Measurements from ENCODE around the gene CEP89. TPM values are rescaled to one million over a fixed set of nuclear protein-coding genes. Genes with fewer than 3 reads are reported as not detected.
"Not testable (repeated sequence)": the region's sequence is repeated elsewhere in the genome, so short reads cannot be mapped to it uniquely, and the experiment has no call there.

Gene CEP89
- total RNA-seq, 2 donors from 2014 or later = 19.3 to 20.6 TPM

DNA sequence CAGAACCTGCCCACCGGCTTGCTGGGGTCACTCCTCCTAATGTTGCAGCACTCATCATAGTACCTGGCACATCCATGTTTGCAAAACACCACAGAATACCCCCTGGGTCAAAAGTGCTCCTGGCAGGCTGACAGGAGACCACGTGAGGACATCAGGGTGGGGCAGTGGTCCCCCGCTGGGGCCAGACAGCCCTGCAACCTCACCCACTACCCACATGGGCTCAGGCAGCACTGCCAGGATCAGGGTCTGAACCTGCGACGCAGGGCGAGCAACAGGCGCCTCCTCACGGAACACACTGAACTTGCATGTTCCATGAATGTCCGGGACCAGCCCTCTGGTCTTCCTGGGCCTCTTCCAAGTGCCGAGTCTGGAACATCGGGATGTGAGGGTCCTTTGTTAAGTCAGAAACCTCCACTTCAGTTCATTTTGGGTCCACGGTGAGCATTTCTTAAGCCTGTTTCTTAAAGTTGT is 100.7 kb downstream of the CEP89 start:
- Histone ChIP-seq H3K9me3 (no peaks in the 10 kb centered on the region), H3K27me3 (replicated peaks; ENCODE audit: insufficient read depth) (no peaks in the 10 kb centered on the region), H3K4me1 (replicated peaks) (no peaks in the 10 kb centered on the region), H3K4me3 (no peak overlapping the region), H3K36me3 (no peaks in the 10 kb centered on the region), H3K27ac (no peak overlapping the region)
- intact Hi-C loops (cut with DNase I) = no loop called here
- DNase-seq (ENCODE audit: low spot score) = no peak
- TF ChIP-seq, protein P1, sequence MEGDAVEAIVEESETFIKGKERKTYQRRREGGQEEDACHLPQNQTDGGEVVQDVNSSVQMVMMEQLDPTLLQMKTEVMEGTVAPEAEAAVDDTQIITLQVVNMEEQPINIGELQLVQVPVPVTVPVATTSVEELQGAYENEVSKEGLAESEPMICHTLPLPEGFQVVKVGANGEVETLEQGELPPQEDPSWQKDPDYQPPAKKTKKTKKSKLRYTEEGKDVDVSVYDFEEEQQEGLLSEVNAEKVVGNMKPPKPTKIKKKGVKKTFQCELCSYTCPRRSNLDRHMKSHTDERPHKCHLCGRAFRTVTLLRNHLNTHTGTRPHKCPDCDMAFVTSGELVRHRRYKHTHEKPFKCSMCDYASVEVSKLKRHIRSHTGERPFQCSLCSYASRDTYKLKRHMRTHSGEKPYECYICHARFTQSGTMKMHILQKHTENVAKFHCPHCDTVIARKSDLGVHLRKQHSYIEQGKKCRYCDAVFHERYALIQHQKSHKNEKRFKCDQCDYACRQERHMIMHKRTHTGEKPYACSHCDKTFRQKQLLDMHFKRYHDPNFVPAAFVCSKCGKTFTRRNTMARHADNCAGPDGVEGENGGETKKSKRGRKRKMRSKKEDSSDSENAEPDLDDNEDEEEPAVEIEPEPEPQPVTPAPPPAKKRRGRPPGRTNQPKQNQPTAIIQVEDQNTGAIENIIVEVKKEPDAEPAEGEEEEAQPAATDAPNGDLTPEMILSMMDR (IDR thresholded peaks at IDR 0.05) = no peak
- TF ChIP-seq POLR2AphosphoS5 (IDR thresholded peaks at IDR 0.05) (no peak), POLR2A (IDR thresholded peaks at IDR 0.05) (no peak)
- 48% methylated on average over 12 of the region's 12 CpGs for WGBS

DNA sequence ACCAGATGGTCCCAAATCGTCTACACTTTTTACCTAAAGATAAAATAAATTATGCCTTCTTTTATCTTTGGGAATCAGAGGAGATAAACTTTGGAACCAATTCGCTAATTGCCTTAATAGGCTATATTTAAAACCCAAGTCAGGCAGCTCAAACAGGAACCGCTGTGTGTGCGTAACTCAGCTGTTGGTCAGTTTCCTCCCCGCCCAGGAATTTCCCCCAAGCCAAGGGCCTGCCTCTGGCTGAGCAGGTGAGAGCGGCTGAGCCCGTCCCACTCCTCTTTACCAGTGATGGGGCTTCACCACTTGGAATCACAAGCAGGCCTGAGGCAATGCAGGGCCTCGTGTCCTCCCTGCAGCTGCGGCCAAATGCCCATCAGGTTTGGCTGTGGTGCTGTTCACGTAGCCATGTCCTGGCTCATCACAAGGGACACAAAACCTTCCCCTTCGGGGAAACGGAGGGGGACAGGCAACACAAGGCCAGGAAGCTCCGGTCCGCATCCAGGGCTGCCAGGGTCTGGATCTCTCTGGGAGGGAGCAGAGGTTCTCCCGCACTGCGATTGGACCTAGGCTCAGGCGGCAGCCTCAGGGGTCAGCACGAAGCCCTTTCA is 101.7 kb downstream of the CEP89 start:
- no peaks in the 10 kb centered on the region for H3K27me3 ChIP-seq (replicated peaks; ENCODE audit: insufficient read depth)
- no peak for TF ChIP-seq POLR2AphosphoS5 (IDR thresholded peaks at IDR 0.05)
- TF ChIP-seq POLR2A (IDR thresholded peaks at IDR 0.05) = no peak
- TF ChIP-seq, protein P1 (IDR thresholded peaks at IDR 0.05) = no peak
- H3K4me3 ChIP-seq = no peak overlapping the region
- no peaks in the 10 kb centered on the region for H3K36me3 ChIP-seq
- WGBS = 70% methylated on average over 18 of the region's 18 CpGs
- intact Hi-C loops (cut with DNase I) = no loop called here
- no peaks in the 10 kb centered on the region for H3K4me1 ChIP-seq (replicated peaks)
- DNase-seq (ENCODE audit: low spot score) = no peak
- no peak overlapping the region for H3K27ac ChIP-seq
- H3K9me3 ChIP-seq = no peaks in the 10 kb centered on the region

DNA sequence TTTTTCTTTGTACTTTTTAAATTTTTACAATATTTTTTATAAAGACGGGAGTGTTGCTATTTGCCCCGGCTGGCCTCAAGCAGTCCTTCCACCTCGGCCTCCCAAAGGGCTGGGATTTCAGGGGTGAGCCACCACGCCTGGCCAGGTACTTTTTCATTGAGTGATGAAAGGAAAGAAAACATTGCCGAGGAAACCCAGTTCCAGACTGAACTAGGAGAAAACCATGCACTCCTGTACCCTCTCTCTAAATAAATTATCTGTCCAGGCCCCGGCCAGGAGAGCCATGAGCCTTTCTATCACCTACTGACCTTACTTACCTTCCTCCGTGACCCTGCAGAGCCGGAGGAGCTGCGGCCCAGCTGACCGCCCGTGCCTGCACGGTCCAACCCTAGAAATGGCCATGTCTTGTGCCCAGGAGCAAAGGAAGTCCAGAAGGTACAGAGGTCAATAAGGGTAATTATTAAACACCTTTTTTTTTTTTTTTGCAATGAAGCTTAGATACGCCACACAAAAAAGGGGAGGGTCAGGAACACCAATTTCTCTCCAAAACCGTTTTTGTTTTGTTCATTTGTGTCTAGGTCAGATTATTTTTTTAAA is 102.3 kb downstream of the CEP89 start, which contains the start of gene SLC7A9:
Gene SLC7A9 (minus strand): TSS at position 399 of the 597 bp plus-strand sequence. CDS start 1,233 bp downstream, outside the sequence.
- no peaks in the 10 kb centered on the region for H3K4me1 ChIP-seq (replicated peaks)
- no peak within 1 kb of the TSS for H3K4me3 ChIP-seq
- no peaks in the 10 kb centered on the region for H3K27me3 ChIP-seq (replicated peaks; ENCODE audit: insufficient read depth)
- intact Hi-C loops (cut with DNase I) = no loop called here
- no peak for DNase-seq (ENCODE audit: low spot score)
- 84% methylated on average over 14 of the region's 14 CpGs for WGBS
- H3K27ac ChIP-seq = no peak within 1 kb of the TSS
- no peaks in the 10 kb centered on the region for H3K36me3 ChIP-seq
- no peaks in the 10 kb centered on the region for H3K9me3 ChIP-seq
- TF ChIP-seq POLR2AphosphoS5 (IDR thresholded peaks at IDR 0.05) (no peak), POLR2A (IDR thresholded peaks at IDR 0.05) (no peak)
- TF ChIP-seq, protein P1 (IDR thresholded peaks at IDR 0.05) = no peak

DNA sequence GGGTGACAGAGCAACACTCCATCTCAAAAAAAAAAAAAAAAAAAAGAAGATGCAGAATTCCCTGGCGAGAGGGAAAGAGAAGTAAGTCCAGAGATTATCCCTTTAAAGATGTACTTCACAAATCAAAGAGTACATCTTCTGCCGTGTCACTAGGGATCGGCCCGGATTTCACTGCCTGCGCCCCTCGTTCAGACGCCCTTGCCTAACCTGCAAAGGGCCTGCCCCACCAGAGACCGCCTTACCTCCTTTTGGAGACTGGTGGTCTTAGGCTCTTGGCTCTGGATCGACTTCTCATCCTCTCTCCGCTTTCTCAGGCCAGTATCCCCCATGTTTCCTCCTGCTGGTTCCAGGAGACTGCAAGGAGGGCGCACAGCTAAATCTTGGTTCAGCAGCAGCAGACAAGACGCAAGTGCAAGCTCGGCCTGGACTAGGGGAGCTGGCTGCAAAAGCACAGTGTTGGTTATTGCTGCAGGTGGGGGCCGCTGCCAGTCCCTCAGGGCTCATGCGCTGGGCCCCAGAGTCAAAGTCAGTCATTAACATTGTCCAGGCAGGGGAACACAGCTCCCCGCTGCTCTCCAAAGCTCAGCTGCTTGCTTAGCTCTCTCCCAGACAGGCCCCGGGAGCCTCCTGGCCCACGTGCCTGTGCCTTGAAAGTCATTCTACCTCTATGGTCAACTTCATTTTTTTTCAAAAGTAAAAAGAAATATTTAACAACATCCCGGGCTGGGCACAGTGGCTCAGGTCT is 103.4 kb downstream of the CEP89 start:
- H3K4me3 ChIP-seq = no peak overlapping the region
- intact Hi-C loops (cut with DNase I) = no loop called here
- no peaks in the 10 kb centered on the region for H3K27me3 ChIP-seq (replicated peaks; ENCODE audit: insufficient read depth)
- no peak for DNase-seq (ENCODE audit: low spot score)
- WGBS = 88% methylated on average over 19 of the region's 19 CpGs
- TF ChIP-seq POLR2A (IDR thresholded peaks at IDR 0.05) (no peak), POLR2AphosphoS5 (IDR thresholded peaks at IDR 0.05) (no peak)
- TF ChIP-seq, protein P1 (IDR thresholded peaks at IDR 0.05) = no peak
- no peaks in the 10 kb centered on the region for H3K4me1 ChIP-seq (replicated peaks)
- no peak overlapping the region for H3K27ac ChIP-seq
- H3K9me3 ChIP-seq = no peaks in the 10 kb centered on the region
- no peaks in the 10 kb centered on the region for H3K36me3 ChIP-seq

DNA sequence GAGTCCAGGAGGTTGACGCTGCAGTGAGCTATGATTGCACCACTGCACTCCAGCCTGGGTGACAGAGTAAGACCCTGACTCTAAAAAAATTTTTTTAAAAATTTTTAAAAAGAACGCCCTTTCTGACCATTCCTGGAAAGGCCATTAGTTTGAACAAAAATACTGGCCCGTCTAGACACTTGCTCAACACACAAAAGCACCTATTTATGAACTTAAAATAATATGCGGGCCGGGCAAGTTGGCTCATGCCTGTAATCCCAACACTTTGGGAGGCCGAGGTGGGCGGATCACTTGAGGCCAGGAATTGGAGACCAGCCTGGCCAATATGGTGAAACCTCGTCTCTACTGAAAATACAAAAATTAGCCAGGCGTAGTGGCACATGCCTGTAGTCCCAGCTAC is 104.3 kb downstream of the CEP89 start:
- H3K4me1 ChIP-seq (replicated peaks); intact Hi-C loops (cut with DNase I); H3K27me3 ChIP-seq (replicated peaks; ENCODE audit: insufficient read depth); H3K27ac ChIP-seq; DNase-seq (ENCODE audit: low spot score); H3K36me3 ChIP-seq; H3K9me3 ChIP-seq; H3K4me3 ChIP-seq: not testable (repeated sequence)
- 69% methylated on average over 9 of the region's 9 CpGs for WGBS
